T-helper 2 cell treated with Interferon-gamma antibody and Interleukin-4, amounts not matched to agents 5 μg/mL and 100 μg/mL, for 36 hours (primary cell): ENCODE results near the gene KRT74.

Experiments
- DNase-seq: peaks from one replicate; pipeline ENCODE4 v3.0.0; 2021; ENCODE audit warnings: low spot score
- H3K27ac Mint-ChIP-seq: one replicate; pipeline ENCODE4 v1.8.0; 2021; ENCODE audit warnings: mild to moderate bottlenecking, mixed read lengths
- H3K27me3 Mint-ChIP-seq: one replicate; pipeline ENCODE4 v1.8.0; 2021; ENCODE audit warnings: low read depth, mixed read lengths
- H3K36me3 Mint-ChIP-seq: one replicate; pipeline ENCODE4 v1.8.0; 2021; ENCODE audit warnings: low read depth, mixed read lengths
- H3K4me1 Mint-ChIP-seq: one replicate; pipeline ENCODE4 v1.8.0; 2021; ENCODE audit warnings: low read depth, mixed read lengths
- H3K4me3 Mint-ChIP-seq: one replicate; pipeline ENCODE4 v1.8.0; 2022; ENCODE audit warnings: mild to moderate bottlenecking, moderate library complexity, mixed read lengths
- H3K9me3 Mint-ChIP-seq: one replicate; pipeline ENCODE4 v1.8.0; 2021; ENCODE audit warnings: mixed read lengths

Gene KRT74

DNA sequence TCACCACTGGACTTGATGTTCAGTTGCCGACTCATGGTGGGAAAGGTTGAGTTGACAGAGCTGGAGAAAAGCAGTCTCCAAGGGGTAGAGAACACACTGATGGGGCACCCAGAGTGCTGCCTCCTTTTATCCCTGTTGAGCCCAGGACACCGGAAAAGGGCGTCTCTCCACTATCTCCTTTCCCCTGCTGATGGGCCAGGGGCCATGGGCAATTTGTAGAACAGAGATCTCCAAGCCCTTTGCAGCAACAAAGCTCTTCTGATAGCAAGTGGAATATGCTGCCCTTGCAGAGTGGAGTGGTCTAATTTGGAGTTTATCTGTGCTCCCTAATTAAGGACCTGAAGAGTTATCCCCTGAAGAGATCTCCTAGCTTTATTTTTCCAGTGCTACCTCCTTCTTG, at the start of gene KRT74:
Gene KRT74 (minus strand): TSS at position 101 of the 400 bp plus-strand sequence. CDS start 66 bp downstream, at position 35.
- no peak for DNase-seq
- Mint-ChIP-seq H3K4me1 (no peaks in the 10 kb centered on the region), H3K36me3 (no peaks in the 10 kb centered on the region), H3K4me3 (no peak within 1 kb of the TSS), H3K9me3 (no peaks in the 10 kb centered on the region), H3K27me3 (no peaks in the 10 kb centered on the region), H3K27ac (no peak within 1 kb of the TSS)

DNA sequence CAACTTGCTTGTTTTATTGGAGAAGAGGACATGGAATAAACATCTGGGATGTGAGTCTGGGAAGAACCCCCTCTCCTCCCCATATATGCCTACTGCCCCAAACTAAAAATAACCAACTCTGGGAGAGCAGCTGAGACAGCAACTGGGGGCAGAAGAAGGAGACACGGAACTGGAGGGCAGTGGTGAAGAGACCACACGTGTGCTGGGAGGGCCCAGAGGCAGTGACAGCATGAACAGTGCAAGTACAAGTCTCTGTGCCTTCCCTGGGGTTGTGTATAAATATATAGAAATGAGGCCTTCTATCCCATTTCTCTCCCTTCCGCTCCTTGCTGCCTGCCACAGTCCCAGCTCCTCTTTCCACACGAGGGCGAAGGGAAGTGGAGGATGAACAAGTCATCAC, 48.7 kb upstream of the KRT74 start:
- Mint-ChIP-seq H3K36me3 (no peaks in the 10 kb centered on the region), H3K27me3 (peaks cover 13% of the 10 kb centered on the region), H3K4me1 (peaks cover 4% of the 10 kb centered on the region), H3K9me3 (no peaks in the 10 kb centered on the region), H3K4me3 (no peak overlapping the region), H3K27ac (no peak overlapping the region)
- no peak for DNase-seq

DNA sequence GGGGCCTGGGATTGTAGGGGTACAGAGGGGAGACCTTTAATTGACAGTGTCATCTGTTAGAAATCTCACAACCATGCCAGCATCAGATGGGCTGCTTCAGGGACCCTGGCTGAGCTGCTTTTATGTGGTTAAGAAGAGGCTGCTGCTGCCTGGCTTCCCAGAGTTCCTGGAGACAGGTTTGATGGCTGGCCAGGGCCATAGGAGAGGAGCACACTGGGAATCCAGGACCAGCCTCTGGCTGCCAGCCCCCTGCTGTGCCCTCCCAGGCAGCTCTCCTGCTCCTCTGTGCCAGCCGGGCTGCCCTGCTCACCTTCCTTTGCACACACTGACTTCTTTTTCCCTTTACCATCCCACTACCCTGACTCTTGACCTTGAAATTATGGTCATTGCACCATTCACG, 45.2 kb upstream of the KRT74 start:
- peaks cover 5% of the 10 kb centered on the region for H3K27me3 Mint-ChIP-seq
- no peak for DNase-seq
- H3K36me3 Mint-ChIP-seq = no peaks in the 10 kb centered on the region
- peaks cover 7% of the 10 kb centered on the region for H3K4me1 Mint-ChIP-seq
- H3K9me3 Mint-ChIP-seq = no peaks in the 10 kb centered on the region
- H3K27ac Mint-ChIP-seq = no peak overlapping the region
- H3K4me3 Mint-ChIP-seq = no peak overlapping the region

DNA sequence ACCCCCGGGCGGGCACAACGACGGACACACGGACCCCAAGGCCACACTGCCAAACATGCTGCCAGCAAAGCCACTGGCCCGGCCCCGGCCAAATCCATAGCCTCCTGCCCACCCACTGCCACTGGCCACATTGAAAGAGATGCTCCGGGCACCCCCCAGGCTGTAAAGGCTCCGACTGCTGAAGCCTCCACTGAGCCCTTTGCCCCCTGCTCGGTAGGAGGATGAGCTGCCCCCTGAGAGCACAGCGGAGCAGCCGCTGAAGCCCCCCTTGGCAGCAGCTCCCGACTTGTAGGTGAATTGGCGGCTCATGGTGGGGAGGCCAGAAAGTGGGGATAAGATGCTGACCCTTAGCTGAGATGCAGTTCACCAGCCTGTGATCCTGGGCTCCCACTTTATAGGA, 44.6 kb upstream of the KRT74 start, which contains the start of gene KRT73:
Gene KRT73 (minus strand): TSS at position 344 of the 400 bp plus-strand sequence. CDS start 35 bp downstream, at position 309.
- no peak for DNase-seq
- Mint-ChIP-seq H3K27ac (no peak within 1 kb of the TSS), H3K9me3 (no peaks in the 10 kb centered on the region), H3K27me3 (peaks cover 3% of the 10 kb centered on the region), H3K4me3 (no peak within 1 kb of the TSS), H3K36me3 (no peaks in the 10 kb centered on the region), H3K4me1 (peaks cover 8% of the 10 kb centered on the region)

DNA sequence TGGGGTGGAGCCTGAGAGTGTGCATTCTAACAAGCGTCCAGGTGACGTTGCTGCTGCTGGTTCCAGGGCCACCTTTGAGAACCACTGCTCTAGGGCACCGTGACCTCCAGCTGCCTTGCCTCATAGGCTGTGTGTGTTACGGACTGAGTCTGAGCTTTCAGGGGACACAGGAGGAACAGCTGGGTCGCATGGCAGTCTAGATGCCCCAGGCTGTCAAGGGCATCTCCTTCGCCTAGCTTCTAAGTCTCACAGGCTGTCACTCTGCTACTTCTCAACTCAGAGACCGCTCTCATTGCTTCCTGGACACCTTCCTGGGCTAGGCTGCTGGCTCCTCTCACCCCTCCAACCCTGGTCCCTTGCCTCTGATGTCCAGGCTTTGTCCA, 43.8 kb upstream of the KRT74 start:
- DNase-seq = no peak
- Mint-ChIP-seq H3K27me3 (no peaks in the 10 kb centered on the region), H3K27ac (no peak overlapping the region), H3K4me1 (peaks cover 15% of the 10 kb centered on the region), H3K4me3 (no peak overlapping the region), H3K9me3 (no peaks in the 10 kb centered on the region), H3K36me3 (no peaks in the 10 kb centered on the region)

DNA sequence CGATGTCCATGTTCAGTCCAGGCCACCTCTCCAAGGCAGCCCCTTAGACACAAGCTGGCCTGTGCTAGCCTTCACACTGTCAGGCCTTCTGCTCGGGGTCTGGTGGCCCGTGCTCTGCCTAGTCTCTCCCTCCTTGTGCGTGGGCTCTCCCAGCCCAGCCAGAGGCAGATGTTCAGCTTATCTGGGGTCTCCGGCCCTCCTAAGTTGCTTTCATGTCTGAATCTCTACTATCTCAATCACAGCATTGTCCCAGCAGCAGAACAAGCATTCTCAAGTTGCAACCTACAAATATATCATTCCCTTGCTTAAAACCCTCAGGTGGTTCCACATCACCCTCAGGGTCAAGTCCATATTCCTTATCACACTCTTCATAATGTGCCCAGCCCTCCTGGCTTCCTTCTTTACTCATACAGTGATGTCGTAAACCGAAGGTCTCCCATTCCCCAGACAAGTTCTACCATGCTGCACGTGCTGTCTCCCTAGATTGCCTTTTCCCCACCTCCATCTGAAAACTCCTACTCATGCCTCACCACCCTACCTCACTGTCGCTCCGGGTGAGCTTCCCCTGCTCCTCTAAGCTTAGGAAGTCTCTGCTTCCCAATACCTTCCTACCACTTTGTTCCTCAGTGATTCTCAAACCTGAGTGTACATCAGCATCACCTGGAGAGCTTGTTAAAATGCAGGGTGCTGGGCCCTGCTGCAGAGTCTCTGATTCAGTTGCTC, 43.2 kb upstream of the KRT74 start:
- H3K27ac Mint-ChIP-seq = no peak overlapping the region
- no peaks in the 10 kb centered on the region for H3K9me3 Mint-ChIP-seq
- no peak for DNase-seq
- H3K36me3 Mint-ChIP-seq = no peaks in the 10 kb centered on the region
- no peaks in the 10 kb centered on the region for H3K27me3 Mint-ChIP-seq
- H3K4me3 Mint-ChIP-seq = no peak overlapping the region
- peaks cover 15% of the 10 kb centered on the region for H3K4me1 Mint-ChIP-seq

DNA sequence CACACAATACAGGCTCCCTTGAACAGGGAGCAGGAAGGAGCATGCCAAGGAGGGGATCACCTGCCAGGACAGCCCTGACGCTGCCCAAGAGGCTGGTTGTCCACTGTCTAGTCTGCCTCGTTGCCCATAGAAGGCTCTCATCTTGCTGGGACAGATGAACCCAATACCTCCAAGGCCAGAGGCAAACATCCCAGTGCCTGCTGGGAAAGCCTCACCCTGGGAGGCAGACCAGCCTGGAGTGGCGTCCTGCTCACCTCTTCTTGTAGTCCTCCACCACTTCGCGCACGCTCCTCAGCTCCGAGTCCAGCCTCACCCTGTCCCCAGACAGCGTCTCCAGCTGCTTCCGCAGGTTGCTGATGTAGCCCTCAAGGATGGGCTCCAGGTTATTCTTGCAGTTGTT, 42.3 kb upstream of the KRT74 start:
- no peak overlapping the region for H3K4me3 Mint-ChIP-seq
- no peak overlapping the region for H3K27ac Mint-ChIP-seq
- peaks cover 15% of the 10 kb centered on the region for H3K4me1 Mint-ChIP-seq
- no peaks in the 10 kb centered on the region for H3K9me3 Mint-ChIP-seq
- no peaks in the 10 kb centered on the region for H3K27me3 Mint-ChIP-seq
- no peaks in the 10 kb centered on the region for H3K36me3 Mint-ChIP-seq
- no peak for DNase-seq

DNA sequence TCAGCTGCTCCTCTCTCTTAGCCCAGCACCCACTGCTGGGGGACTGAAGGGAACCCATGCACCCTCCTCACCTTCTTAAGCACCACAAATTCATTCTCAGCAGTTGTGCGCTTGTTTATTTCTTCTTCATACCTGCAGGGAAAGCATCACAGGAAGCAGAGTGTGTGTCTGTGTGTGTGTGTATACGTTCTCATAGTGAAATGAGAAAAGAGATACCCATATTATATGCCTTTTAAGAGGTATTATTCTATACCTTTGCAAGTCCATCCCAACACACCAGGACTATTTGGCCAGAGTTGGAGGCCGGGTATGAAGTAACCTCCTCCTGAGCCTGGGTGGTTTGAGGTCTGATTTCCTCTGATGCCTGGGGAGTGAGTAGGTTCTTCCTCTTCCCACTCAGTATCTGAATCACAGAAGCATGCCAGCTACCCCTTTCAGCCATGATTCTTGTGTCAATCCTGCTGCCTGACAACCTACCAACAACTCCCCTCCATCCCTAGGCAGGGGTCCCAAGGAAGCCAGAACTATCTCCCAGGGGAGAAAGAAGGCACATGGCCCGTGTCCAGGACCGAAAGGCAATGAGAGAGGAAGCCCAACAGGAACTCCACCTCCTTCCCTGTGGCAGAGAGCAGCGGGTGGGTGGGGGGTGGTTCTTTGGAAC, 41.7 kb upstream of the KRT74 start:
- Mint-ChIP-seq H3K4me1 (peaks cover 20% of the 10 kb centered on the region), H3K36me3 (no peaks in the 10 kb centered on the region), H3K4me3 (no peak overlapping the region), H3K9me3 (no peaks in the 10 kb centered on the region), H3K27me3 (no peaks in the 10 kb centered on the region), H3K27ac (peak overlapping the region; percentile 42)
- DNase-seq = peak; percentile 34

DNA sequence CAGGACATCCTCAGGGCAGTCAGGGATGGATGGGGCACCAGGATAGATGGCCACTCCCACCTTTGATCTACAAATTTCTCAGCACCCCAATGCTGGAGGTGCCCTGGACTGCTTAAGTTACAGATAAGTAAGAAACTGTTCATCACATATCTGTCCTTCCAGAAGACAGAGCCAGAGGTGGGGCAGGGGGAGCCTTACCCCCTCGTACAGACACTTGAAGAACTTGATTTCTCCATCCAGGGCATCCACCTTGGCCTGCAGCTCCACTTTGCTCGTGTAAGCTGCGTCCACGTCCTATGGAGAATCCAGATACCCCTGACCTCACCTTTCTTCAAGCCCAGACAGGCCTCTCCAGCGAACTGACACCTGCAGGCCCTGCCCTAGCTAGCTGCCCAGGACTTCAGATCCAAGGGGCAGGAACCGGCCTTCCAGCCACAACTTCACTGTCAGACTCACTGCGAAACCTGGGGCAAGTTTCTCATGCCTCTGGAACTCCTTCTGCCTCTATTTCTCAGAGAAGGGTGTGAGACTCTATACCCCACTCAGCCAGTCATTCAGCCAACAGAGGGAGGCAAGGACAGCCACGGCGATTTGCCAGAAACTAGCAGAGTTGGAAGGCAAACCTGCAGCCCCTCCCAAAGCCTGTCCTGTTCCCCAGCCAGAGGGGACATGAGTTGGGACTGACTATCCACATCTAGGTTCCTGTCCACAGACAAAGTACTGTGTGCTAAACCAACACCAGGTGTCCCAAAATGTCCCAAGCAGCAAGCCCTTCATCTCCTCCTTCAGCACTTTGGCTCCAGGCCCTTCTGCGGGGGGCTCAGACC, 41.0 kb upstream of the KRT74 start:
- no peaks in the 10 kb centered on the region for H3K9me3 Mint-ChIP-seq
- H3K27me3 Mint-ChIP-seq = no peaks in the 10 kb centered on the region
- H3K4me3 Mint-ChIP-seq = no peak overlapping the region
- no peaks in the 10 kb centered on the region for H3K36me3 Mint-ChIP-seq
- H3K27ac Mint-ChIP-seq = no peak overlapping the region
- peaks cover 25% of the 10 kb centered on the region for H3K4me1 Mint-ChIP-seq
- DNase-seq = no peak

DNA sequence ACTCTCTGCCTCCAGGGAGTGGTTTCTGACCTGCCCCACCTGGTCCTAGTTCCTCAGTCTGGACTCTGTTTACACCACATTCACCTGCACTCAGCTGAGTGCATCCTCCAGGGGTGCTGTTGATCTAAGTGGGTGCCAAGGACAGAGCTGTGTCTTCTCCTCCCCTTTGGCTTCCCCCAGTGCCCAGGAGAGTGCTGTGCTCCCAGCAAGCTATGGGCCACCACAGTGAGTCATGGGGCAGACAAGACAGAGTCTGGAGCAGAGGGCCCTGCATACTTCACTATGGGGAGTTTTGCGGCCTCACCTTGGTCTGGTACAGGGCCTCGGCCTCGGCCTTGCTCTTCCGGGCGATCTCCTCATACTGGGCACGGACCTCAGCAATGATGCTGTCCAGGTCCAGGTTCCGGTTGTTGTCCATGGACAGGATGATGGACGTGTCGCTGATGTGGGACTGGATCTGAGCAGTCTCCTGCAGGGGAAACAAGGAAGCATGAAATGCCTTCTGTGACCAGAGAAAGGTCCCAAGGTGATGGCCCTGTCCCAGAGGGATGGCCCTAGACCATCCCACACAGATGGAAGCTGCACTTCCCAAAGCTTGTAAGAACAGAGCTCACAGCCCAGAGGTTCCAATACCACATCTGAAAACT, 39.9 kb upstream of the KRT74 start:
- DNase-seq = no peak
- H3K9me3 Mint-ChIP-seq = no peaks in the 10 kb centered on the region
- H3K36me3 Mint-ChIP-seq = no peaks in the 10 kb centered on the region
- H3K27me3 Mint-ChIP-seq = peaks cover 2% of the 10 kb centered on the region
- H3K4me3 Mint-ChIP-seq = no peak overlapping the region
- H3K27ac Mint-ChIP-seq = no peak overlapping the region
- H3K4me1 Mint-ChIP-seq = peaks cover 32% of the 10 kb centered on the region

DNA sequence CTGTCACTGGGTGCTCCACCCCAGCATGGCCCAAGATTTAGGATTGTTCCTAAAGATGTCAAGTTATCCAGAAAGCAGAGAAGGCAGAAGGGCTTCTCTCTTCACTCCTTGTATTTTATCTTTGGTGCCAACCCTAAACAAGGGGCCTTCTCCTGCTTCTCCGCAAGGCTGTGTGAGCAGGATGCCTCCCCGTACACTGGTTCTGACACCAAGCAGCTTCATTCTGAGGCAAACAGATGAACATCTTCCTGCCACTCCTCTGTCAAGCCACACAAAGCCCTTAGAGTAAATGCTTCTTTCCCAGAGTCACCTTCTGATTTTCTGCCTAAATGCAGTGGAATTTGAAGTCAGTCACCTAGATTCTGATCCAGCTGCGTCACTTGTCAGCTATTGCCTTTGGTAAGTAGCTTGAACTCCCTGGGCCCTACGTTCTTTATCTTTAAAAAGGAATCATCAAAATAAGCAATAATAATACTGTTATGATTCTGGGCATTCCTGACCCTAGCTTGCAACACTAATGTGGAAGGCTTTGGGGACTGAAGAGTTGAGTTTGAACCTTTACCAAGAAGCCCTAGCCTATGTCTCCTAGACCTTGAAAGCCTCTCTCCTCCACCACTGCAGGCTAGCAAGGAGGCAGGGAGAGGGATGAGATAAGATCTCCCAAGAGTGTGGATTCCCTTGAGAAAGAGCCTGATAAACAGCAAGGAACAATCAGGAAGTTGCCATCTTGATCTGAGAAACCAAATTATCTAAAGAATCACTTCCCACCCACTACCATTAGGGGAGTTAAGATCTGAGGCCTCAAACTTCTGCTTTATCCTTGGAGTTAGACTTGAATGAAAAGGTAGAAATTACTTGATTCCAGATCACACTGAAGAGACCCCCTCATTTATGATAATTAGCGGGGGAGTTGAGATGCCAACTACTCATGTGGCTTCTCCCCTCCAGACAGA, 39.1 kb upstream of the KRT74 start:
- Mint-ChIP-seq H3K36me3 (no peaks in the 10 kb centered on the region), H3K27me3 (peaks cover 2% of the 10 kb centered on the region), H3K4me1 (peaks cover 36% of the 10 kb centered on the region), H3K27ac (no peak overlapping the region), H3K9me3 (no peaks in the 10 kb centered on the region), H3K4me3 (no peak overlapping the region)
- no peak for DNase-seq

DNA sequence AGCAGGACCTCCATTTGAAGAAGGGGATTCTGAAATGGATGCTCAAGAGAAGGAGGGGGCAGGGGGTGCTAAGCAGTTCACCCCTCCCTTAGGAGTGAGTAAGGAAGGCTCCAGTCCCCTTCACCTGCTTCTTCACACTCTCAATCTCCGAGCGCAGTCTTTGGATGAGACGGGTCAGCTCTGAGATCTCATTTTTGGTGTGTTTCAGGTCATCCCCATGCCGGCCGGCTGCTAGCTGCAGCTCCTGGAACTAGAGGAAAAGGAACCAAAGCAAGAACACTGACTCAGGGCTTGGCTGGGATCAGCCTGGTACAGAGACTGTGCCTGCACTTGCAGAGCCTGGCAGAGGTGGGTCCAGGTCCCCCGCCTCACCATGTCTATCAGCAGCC, 37.4 kb upstream of the KRT74 start:
- Mint-ChIP-seq H3K36me3 (no peaks in the 10 kb centered on the region), H3K27me3 (peaks cover 2% of the 10 kb centered on the region), H3K4me3 (peak overlapping the region; percentile 62), H3K27ac (no peak overlapping the region), H3K9me3 (no peaks in the 10 kb centered on the region), H3K4me1 (peaks cover 39% of the 10 kb centered on the region)
- no peak for DNase-seq
